Measurements from ENCODE around the gene IDUA.

IDUA gene

DNA sequence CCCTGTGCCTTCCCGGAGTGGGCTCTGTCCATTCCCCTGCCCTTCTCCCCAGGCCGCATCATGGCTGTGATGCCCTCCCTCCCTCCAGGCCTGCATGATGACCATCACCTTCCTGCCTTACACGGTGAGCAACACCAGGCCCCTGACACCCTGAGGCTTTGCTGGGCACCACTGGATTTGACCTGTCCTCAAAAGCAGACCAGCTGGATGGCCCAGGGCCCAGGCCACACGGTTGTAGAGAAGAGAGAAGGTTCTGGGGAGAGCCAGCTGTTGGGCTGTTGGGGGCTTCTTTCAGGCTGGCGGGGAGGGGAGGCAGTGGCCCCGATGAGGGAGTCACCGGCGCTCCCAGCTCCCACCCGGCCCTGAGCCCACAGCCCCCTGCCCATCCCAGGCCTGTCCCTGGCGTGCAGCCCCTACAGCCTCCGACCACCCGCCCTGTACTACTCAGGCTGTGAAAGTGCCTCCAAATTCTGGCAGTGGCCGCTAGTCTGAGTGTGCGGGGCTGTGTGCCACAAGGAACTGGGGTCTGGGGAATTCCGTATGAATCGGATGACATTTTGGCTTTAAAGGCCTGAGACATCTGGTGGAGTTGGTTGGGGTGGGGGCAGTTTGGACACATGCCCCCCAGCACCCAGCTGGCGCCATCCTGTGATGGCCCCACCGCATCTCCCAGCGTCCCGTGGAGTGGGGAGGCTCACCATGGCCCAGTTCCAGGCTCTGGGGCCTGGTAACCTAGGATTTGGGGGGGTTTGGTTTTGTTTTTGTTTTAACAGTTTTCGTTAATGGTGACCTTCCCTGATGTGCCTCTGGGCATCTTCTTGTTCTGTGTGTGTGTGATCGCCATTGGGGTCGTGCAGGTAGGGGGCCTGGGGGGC, 35.0 kb upstream of the IDUA start:
- no peak for DNase-seq (ENCODE audit: low read depth, low spot score)
- TF ChIP-seq, protein P1, sequence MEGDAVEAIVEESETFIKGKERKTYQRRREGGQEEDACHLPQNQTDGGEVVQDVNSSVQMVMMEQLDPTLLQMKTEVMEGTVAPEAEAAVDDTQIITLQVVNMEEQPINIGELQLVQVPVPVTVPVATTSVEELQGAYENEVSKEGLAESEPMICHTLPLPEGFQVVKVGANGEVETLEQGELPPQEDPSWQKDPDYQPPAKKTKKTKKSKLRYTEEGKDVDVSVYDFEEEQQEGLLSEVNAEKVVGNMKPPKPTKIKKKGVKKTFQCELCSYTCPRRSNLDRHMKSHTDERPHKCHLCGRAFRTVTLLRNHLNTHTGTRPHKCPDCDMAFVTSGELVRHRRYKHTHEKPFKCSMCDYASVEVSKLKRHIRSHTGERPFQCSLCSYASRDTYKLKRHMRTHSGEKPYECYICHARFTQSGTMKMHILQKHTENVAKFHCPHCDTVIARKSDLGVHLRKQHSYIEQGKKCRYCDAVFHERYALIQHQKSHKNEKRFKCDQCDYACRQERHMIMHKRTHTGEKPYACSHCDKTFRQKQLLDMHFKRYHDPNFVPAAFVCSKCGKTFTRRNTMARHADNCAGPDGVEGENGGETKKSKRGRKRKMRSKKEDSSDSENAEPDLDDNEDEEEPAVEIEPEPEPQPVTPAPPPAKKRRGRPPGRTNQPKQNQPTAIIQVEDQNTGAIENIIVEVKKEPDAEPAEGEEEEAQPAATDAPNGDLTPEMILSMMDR (IDR thresholded peaks at IDR 0.05; ENCODE audit: insufficient read depth, low read length, missing control alignments): no peak
- ChIA-PET POLR2A (no interaction called here), CTCF (no interaction called here)
- H3K4me3 ChIP-seq (ENCODE audit: low read depth, low read length): no peak overlapping the region

DNA sequence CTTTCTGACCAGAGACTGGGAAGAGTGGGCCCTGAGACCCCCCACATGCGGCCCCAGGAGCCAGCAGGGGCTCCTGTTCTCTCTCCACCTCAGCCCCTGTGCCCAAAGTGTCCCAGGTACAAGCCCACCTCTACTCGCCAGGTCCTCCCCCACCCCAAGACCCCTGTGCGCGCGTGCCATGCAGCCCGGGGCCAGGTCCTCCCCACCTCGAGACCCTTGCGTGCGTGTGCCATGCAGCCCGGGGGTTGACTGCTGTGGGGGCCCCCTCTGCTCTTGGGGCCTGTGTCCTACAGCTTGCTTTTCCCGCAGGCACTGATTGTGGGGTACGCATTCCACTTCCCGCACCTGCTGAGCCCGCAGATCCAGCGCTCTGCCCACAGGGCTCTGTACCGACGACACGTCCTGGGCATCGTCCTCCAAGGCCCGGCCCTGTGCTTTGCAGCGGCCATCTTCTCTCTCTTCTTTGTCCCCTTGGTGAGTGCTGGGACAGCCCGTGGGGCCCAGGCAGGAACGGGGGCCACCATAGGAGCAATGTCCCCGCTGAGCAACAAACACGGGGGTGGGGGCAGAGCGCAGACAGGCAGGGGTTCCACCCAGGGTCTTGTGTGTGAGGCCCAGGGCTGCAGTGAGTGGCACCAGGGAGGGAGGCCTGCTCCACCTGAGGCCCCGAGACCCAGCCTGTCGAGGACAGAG, 33.8 kb upstream of the IDUA start:
- ChIA-PET POLR2A (no interaction called here), CTCF (no interaction called here)
- H3K4me3 ChIP-seq (ENCODE audit: low read depth, low read length): no peak overlapping the region

DNA sequence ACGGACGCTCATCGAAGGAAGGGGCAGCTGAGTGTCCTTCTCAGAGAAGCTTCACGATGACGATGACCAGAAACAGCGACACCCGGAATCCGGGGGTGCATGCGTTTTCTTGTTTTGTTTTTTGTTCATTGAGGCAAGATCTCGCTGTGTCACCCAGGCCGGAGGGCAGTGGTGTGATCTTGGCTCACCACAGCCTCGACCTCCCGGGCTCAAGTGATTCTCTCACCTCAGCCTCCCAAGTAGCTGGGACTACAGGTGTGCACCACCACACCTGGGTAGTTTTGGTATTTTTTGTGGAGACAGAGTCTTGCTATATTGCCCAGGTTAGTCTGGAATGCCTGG, 33.3 kb upstream of the IDUA start:
- no peak overlapping the region for H3K4me3 ChIP-seq (ENCODE audit: low read depth, low read length)
- POLR2A ChIA-PET: no interaction called here
- CTCF ChIA-PET: no interaction called here
- DNase-seq (ENCODE audit: low read depth, low spot score): no peak
- TF ChIP-seq, protein P1 (IDR thresholded peaks at IDR 0.05; ENCODE audit: insufficient read depth, low read length, missing control alignments): no peak

More for the DNA sequence above, 33.8 kb upstream of the IDUA start:
- TF ChIP-seq, protein P1 (IDR thresholded peaks at IDR 0.05; ENCODE audit: insufficient read depth, low read length, missing control alignments): no peak
- DNase-seq (ENCODE audit: low read depth, low spot score): no peak

DNA sequence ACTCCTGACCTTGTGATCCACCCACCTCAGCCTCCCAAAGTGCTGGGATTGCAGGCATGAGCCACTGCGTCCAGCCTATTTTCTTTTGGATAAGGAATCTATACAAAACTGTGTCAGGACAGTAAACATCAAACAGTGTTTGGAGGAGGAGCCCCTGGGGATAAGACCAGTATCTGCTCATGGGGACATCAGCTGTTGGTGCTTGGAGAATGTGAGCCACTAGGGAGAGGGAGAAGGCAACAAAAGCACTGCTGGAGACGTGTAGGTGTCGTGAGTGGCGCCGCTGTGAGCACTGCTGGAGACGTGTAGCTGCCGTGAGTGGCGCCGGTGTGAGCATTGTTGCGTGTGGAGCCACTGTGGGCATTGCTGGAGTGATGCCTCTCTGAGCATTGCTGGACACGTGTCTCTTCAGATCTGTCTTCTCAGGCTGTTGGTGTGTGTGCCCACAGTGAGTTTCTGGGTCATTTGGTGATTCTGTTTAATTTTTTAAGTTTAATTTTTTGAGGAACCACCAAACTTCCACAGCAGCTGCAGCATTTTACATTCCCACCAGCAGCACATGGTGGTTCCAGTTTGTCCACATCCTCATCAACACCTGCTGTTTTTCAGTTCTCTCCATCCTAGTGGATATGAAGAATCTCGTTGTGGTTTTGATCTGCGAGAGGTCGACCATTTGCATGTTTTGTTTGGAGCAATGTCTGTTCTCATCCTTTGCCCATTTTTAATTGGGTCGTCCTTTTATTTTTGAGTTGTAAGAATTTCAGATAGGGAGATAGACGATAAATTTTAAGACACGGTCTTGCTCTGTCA, 32.4 kb upstream of the IDUA start:
- DNase-seq (ENCODE audit: low read depth, low spot score): no peak
- H3K4me3 ChIP-seq (ENCODE audit: low read depth, low read length): no peak overlapping the region
- TF ChIP-seq, protein P1 (IDR thresholded peaks at IDR 0.05; ENCODE audit: insufficient read depth, low read length, missing control alignments): no peak
- ChIA-PET POLR2A (no interaction called here), CTCF (no interaction called here)

DNA sequence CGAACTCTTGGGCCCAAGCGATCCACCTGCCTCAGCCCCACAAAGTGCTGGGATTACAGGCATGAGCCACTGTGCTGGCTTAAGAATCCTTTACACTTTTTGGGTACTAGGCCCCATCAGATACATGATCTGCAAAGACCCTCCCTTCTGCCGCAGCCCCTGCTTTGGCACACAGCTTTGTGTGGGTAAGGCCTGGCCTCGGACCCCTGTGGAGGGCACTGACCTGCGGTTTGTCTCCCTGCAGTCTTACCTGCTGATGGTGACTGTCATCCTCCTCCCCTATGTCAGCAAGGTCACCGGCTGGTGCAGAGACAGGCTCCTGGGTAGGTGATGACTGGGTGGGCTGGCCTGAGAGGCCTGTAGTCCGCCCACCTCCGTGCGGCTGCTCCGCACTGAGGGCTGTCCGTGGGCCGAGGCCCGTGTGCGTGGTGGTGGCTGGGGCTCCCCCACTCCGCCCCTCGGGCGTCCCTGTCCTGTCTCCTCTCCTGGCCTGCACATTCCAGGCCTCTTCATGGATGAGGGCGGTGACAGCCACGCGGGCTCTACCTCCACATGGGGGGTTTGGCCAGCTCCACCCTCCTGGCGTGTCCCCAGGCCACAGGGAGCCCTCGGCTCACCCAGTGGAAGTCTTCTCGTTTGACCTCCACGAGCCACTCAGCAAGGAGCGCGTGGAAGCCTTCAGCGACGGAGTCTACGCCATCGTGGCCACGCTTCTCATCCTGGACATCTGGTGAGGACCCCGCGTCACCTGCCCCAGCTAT, 31.5 kb upstream of the IDUA start:
- CTCF ChIA-PET: no interaction called here
- DNase-seq (ENCODE audit: low read depth, low spot score): no peak
- TF ChIP-seq, protein P1 (IDR thresholded peaks at IDR 0.05; ENCODE audit: insufficient read depth, low read length, missing control alignments): no peak
- no peak overlapping the region for H3K4me3 ChIP-seq (ENCODE audit: low read depth, low read length)
- POLR2A ChIA-PET: interaction anchor here (0.7 kb wide), 1 partner anchor 99 kb away, joined by 3 read pairs; no protein-coding TSS in a partner anchor
